Osteocyte (in vitro differentiated cells): ENCODE measurements around the gene IPCEF1. TPM values are rescaled to one million over a fixed set of nuclear protein-coding genes. Genes with fewer than 3 reads are reported as not detected.

Source experiments
- DNase-seq: peaks from one replicate; pipeline ENCODE4 v3.0.0; 2021; ENCODE audit warnings: mixed read lengths; ENCODE audit not compliant: unreplicated experiment; ENCODE audit errors: extremely low spot score
- H3K27ac Mint-ChIP-seq: one replicate; pipeline ENCODE4 v1.8.0; 2021; ENCODE audit warnings: mild to moderate bottlenecking, mixed read lengths; ENCODE audit not compliant: unreplicated experiment
- H3K27me3 Mint-ChIP-seq: one replicate; pipeline ENCODE4 v1.8.0; 2021; ENCODE audit warnings: mixed read lengths; ENCODE audit not compliant: unreplicated experiment
- H3K36me3 Mint-ChIP-seq: one replicate; pipeline ENCODE4 v1.8.0; 2021; ENCODE audit warnings: mixed read lengths; ENCODE audit not compliant: unreplicated experiment
- H3K4me1 Mint-ChIP-seq: one replicate; pipeline ENCODE4 v1.8.0; 2021; ENCODE audit warnings: mixed read lengths; ENCODE audit not compliant: unreplicated experiment
- H3K4me3 Mint-ChIP-seq: one replicate; pipeline ENCODE4 v1.8.0; 2021; ENCODE audit warnings: mild to moderate bottlenecking, moderate library complexity, mixed read lengths; ENCODE audit not compliant: unreplicated experiment
- H3K9me3 Mint-ChIP-seq: one replicate; pipeline ENCODE4 v1.8.0; 2021; ENCODE audit warnings: mixed read lengths; ENCODE audit not compliant: unreplicated experiment
- total RNA-seq: library from RNA; stranded (reverse); gene quantifications from 2 replicates; pipeline ENCODE4 v1.2.1, GENCODE V29; 2021
- TF ChIP-seq, protein P1 (sequence below): fragments of 200-600 bp; sonication (generic); IDR thresholded peaks from 2 replicates; pipeline ENCODE4 v1.5.0; 2021; ENCODE audit warnings: antibody characterized with exemption, mild to moderate bottlenecking, moderate library complexity

Gene IPCEF1
- total RNA-seq, 1 donor from 2014 or later = 0.46 TPM

DNA sequence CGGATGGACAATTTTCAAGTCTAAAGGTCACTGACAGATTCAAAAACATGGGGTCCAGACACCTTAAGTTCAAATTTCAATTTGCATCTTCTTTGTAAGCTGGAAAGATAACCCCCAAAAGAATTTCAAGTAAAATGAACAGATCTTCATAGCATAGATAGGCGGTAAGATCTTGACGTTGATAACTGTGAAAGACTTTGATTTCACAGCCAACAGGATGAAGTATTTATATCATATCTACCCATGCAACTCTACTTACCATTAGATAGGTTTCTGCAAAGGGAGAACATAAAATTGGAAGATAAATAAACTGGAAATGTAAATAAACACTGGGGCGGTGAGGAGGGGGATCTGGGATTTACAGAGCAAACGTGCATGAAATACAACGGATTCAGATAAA, 137.8 kb downstream of the IPCEF1 start:
- Mint-ChIP-seq H3K27me3 (peaks cover 20% of the 10 kb centered on the region), H3K4me1 (peaks cover 6% of the 10 kb centered on the region), H3K9me3 (no peaks in the 10 kb centered on the region), H3K27ac (no peak overlapping the region), H3K4me3 (no peak overlapping the region), H3K36me3 (no peaks in the 10 kb centered on the region)
- no peak for DNase-seq
- TF ChIP-seq, protein P1, sequence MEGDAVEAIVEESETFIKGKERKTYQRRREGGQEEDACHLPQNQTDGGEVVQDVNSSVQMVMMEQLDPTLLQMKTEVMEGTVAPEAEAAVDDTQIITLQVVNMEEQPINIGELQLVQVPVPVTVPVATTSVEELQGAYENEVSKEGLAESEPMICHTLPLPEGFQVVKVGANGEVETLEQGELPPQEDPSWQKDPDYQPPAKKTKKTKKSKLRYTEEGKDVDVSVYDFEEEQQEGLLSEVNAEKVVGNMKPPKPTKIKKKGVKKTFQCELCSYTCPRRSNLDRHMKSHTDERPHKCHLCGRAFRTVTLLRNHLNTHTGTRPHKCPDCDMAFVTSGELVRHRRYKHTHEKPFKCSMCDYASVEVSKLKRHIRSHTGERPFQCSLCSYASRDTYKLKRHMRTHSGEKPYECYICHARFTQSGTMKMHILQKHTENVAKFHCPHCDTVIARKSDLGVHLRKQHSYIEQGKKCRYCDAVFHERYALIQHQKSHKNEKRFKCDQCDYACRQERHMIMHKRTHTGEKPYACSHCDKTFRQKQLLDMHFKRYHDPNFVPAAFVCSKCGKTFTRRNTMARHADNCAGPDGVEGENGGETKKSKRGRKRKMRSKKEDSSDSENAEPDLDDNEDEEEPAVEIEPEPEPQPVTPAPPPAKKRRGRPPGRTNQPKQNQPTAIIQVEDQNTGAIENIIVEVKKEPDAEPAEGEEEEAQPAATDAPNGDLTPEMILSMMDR = no peak

DNA sequence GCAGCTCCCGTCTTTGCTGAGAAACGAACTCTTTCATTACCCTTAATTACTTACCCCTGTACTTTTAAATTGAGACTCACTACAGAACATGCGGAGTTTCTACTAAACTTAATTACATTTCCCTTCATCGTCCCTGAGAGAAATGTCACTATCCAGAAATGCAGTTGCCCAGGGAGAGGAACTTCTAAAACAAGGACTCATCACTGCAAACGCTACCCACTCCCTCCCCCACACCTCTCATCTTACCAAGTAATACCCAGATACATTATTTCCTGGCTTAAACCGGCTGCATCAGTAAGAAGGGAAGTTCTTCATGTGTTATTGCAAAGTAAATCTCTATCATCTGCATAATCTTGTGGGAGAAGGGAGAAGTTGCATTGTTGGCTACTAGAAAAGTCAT, 138.3 kb downstream of the IPCEF1 start:
- peaks cover 20% of the 10 kb centered on the region for H3K27me3 Mint-ChIP-seq
- no peak overlapping the region for H3K27ac Mint-ChIP-seq
- no peak for DNase-seq
- H3K4me3 Mint-ChIP-seq = no peak overlapping the region
- TF ChIP-seq, protein P1 = no peak
- no peaks in the 10 kb centered on the region for H3K36me3 Mint-ChIP-seq
- H3K4me1 Mint-ChIP-seq = peaks cover 6% of the 10 kb centered on the region
- no peaks in the 10 kb centered on the region for H3K9me3 Mint-ChIP-seq

DNA sequence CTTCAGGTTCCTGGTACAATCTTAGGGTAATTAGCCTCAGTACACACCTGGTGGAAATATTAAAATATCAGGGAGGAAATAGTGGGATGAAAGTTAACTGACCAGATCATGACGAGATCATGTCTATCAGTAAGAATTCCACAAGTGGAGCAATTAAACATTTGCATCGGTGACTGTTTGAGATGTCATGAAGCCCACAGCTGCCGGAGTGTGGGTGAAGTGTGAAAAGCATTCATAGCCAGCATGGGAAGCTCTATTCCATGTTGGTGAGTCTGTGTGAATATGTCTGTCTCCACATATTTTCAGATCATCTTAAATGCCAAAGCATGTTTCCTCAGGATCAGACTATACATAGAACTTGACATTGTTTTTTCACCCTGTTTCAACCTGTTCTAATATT, 142.8 kb downstream of the IPCEF1 start:
- TF ChIP-seq, protein P1 = no peak
- Mint-ChIP-seq H3K4me3 (no peak overlapping the region), H3K27ac (no peak overlapping the region), H3K27me3 (peaks cover 10% of the 10 kb centered on the region), H3K36me3 (no peaks in the 10 kb centered on the region), H3K9me3 (no peaks in the 10 kb centered on the region), H3K4me1 (no peaks in the 10 kb centered on the region)
- DNase-seq = no peak

DNA sequence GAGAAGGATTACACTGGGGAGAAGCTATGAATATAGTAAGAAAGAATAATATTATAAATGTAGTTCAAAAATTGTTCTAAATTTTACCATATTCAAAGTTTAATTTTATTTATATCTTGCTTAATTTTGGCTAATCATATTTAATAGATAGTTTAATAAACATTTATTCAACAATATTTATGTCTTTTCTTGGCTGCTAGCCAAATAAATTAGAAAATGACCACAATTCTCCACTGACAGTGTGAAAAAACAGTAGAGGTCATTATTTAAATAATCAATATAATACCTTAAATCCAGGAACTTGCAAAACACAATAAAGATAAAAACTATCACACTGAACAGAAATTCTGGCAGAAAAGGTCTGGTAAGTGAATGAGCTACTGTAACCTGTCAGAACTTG, 145.9 kb downstream of the IPCEF1 start:
- Mint-ChIP-seq H3K27ac (no peak overlapping the region), H3K36me3 (no peaks in the 10 kb centered on the region), H3K9me3 (no peaks in the 10 kb centered on the region), H3K4me3 (no peak overlapping the region), H3K4me1 (no peaks in the 10 kb centered on the region), H3K27me3 (no peaks in the 10 kb centered on the region)
- no peak for DNase-seq
- TF ChIP-seq, protein P1 = no peak

DNA sequence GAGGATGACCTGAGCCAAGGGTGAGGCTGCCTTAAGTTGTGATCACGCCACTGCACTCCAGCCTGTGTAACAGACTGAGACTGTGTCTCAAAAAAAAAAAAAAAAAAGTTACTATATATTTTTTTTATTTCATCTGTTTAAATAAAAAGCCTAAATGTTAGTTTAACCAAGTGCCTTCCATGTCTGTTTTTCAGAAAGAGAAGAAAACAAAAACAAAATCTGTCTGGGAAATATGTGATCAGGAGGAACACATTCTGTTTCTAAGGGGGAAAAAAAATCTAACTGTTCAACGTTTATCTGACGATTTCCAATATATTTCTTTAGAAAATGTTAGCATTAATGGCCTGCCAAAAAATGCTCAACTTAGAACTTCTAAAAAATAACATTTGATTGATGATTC, 147.0 kb downstream of the IPCEF1 start:
- Mint-ChIP-seq H3K4me3 (no peak overlapping the region), H3K27ac (no peak overlapping the region), H3K9me3 (no peaks in the 10 kb centered on the region), H3K27me3 (peaks cover 4% of the 10 kb centered on the region), H3K36me3 (no peaks in the 10 kb centered on the region), H3K4me1 (no peaks in the 10 kb centered on the region)
- DNase-seq = no peak
- TF ChIP-seq, protein P1 = no peak
